Activated CD4-positive, alpha-beta T cell treated with anti-CD3 and anti-CD28 coated beads, Interleukin-2, amount 50 U/mL, for 16 hours (primary cell): ENCODE results near the gene ZNF521.
A peak's percentile ranks its signal among the peaks of the same experiment; 100 is the strongest.

Experiments used
- DNase-seq: peaks from one replicate; pipeline ENCODE4 v3.0.0-alpha.2; 2020

The ZNF521 gene

GRCh38 chr18:25222648-25223047, 129.3 kb downstream of the ZNF521 start:
- no peak for DNase-seq

- no peak for DNase-seq
Measured at GRCh38 chr18:25210622-25211021, 141.3 kb downstream of the ZNF521 start.

- DNase-seq = no peak
Measured at GRCh38 chr18:25192065-25192464, 159.9 kb downstream of the ZNF521 start.

GRCh38 chr18:25190472-25190871, 161.5 kb downstream of the ZNF521 start:
- DNase-seq = no peak

- no peak for DNase-seq
Measured at GRCh38 chr18:25189391-25190185, 162.4 kb downstream of the ZNF521 start.

- no peak for DNase-seq
Measured at GRCh38 chr18:25187521-25188192, 164.3 kb downstream of the ZNF521 start.

- DNase-seq = no peak
Measured at GRCh38 chr18:25186871-25187270, 165.1 kb downstream of the ZNF521 start.

- DNase-seq = no peak
Measured at GRCh38 chr18:25181993-25182392, 170.0 kb downstream of the ZNF521 start.

GRCh38 chr18:25181581-25181980, 170.4 kb downstream of the ZNF521 start:
- no peak for DNase-seq

- DNase-seq = no peak
Measured at GRCh38 chr18:25180973-25181548, 170.9 kb downstream of the ZNF521 start.

- no peak for DNase-seq
Measured at GRCh38 chr18:25177631-25178030, 174.3 kb downstream of the ZNF521 start.

- no peak for DNase-seq
Measured at GRCh38 chr18:25176518-25177042, 175.4 kb downstream of the ZNF521 start.

GRCh38 chr18:25175558-25176517, 176.1 kb downstream of the ZNF521 start:
- no peak for DNase-seq

- DNase-seq = no peak
Measured at GRCh38 chr18:25174324-25174723, 177.6 kb downstream of the ZNF521 start.

- no peak for DNase-seq
Measured at GRCh38 chr18:25171334-25171733, 180.6 kb downstream of the ZNF521 start.

GRCh38 chr18:25170402-25170801, 181.6 kb downstream of the ZNF521 start:
- no peak for DNase-seq

GRCh38 chr18:25169701-25170100, 182.3 kb downstream of the ZNF521 start:
- no peak for DNase-seq

GRCh38 chr18:25167612-25168410, 184.2 kb downstream of the ZNF521 start:
- no peak for DNase-seq

GRCh38 chr18:25166113-25166512, 185.9 kb downstream of the ZNF521 start:
- no peak for DNase-seq

GRCh38 chr18:25164848-25165811, 186.8 kb downstream of the ZNF521 start:
- DNase-seq = peak; percentile 10
